GM19240 (cell line): ENCODE data around the gene PGAM5.

Experiments
- DNase-seq: peaks from one replicate; pipeline ENCODE4 v3.0.0; 2011; ENCODE audit warnings: low spot score; ENCODE audit not compliant: insufficient read length

The PGAM5 gene

GRCh38 chr12:132710405-132711079 is at the start of gene PGAM5:
PGAM5 (plus strand) TSS chr12:132710842; CDS start chr12:132710877, 35 bp downstream.
- DNase-seq: peak; percentile 94

- DNase-seq: no peak
These were observed 49.6 kb upstream of the PGAM5 start for GRCh38 chr12:132660996-132661395.

DNA sequence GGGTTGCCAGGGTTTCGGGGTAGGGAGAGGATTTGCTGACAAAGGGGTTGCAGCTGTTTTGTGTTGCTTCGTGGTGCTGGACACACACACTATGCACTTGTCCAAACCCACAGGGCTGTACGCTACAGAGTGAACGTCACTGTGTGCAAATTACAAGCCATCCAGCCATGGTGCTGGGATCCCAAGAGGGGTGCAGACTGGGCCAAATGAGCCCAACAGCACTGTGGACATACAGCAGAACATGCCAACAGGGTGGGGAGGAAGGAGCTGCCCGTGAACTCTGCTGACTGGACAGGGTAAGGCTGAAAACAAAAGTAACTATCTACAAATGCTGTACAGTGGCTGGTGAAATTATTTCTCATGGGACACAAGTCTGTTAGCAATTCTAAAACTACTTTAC is 48.7 kb upstream of the PGAM5 start:
- DNase-seq: no peak

- DNase-seq: no peak
These were observed 47.5 kb upstream of the PGAM5 start for GRCh38 chr12:132662901-132663755.

- no peak for DNase-seq
These were observed 46.2 kb upstream of the PGAM5 start for GRCh38 chr12:132664206-132665148.

DNA sequence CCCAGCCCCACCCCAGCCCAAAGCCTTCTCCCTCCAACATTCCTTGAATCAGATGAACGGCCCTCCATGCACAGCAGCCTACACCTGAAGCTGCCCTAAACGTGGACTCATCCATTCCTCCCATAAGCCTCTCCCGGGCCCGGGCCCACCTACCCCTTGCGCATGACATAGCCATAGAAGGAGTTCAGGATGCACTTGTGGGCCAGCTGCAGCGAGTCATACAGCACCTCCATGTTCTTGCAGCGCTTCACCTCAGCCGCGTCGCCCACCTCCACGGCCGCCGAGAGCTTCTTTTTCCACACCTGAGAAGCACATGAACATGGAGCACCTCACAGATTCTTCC is 45.5 kb upstream of the PGAM5 start:
- no peak for DNase-seq

GRCh38 chr12:132665794-132666193 is 44.8 kb upstream of the PGAM5 start:
- DNase-seq: no peak

- no peak for DNase-seq
These were observed 42.2 kb upstream of the PGAM5 start for GRCh38 chr12:132668191-132669088.

GRCh38 chr12:132669166-132669879 is 41.3 kb upstream of the PGAM5 start:
- DNase-seq: no peak

DNA sequence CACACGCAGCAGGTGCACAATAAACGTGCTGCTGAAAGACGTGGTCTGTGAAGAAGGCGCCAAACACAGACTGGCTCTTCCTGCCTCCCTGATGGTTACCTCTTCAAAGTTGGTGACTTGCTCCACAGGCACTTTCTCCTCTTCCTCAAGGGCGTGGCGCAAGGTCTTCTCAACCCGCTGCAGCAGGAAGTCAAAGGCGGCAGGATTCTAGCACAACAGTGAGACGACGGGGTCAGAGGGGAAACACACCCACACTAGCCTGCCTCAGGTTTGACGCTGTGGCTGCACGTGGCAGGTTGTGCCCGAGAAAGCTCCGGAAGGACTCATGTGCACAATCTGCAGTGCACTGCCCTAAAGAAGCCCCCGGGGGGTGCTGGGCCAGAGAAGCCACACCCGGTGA is 38.5 kb upstream of the PGAM5 start:
- DNase-seq: no peak

DNA sequence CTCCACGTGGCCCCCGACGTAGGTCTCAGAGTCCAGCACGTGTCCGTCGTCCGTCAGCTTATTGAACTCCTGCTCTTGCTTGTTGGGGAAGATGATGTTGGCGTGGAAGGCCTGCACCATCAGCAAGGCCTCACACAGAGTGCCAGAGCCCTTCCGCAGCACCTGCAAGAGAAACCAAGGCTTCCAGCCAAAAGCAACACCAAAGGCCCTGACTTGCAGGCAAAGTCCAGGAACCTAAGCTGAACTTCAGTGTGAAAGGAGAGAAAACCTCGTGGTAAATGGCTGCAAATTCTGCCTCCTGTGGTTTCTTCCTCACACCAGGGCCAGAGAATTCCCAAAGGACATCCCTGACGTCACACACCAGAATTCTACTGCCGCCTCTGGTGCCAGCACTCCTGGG is 38.0 kb upstream of the PGAM5 start:
- no peak for DNase-seq

DNA sequence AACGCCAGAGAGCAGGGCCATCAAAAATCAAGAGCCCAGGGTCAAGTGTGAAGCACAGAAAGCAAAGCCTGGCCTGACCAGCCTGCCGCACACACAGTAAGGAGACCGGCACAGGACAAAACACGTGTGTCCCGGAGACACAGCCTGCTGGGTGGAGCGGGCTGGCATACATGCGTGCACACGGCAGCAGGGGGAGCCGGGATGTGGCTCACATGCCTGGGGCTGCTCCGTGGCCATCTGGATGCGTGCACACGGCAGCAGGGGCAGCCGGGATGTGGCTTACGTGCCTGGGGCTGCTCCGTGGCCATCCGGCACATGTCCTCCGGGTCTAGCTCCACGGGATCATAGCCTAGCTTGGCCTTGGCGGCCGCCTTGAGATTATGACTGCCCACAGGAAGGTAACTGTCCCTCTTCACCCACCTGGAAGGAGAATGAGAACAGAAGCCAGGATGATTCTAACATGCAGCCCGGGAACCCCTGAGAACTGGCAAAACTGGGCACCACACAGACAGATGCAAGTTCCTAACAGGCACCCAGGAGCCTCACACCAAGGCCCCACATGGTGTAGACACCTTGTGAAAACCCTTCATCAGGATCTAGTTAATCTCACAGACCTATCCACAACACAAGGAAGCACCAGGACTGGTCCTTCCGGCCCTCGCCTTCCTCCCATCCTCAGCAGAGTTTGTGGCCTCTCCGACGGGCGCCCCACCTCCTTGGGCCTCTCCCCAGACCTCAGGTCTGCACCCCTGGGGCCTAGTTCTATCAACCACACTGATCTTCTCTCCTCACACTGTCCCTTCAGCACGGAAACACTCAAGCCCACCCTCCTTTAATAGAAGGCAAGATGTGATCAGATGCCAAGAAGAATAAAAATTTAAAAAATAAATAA is 37.1 kb upstream of the PGAM5 start:
- no peak for DNase-seq

DNA sequence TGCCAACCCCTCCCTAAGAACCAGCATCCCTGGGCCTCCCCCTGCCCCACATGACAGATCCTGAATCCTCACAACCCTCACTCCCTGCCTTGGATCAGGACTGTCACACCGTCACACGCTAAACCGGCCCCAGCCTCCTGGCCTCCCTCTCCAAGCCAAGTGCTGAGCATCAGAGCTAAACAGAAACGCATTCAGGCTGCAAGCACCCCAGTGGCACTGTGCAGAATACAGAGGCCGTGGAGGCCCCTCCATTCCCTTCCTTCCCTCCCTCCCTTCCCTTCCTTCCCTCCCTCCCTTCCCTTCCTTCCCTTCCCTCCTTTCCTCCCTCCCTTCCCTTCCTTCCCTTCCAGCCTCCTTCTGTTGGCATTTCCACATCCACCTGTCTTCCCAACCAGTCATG is 36.1 kb upstream of the PGAM5 start:
- no peak for DNase-seq

GRCh38 chr12:132675757-132676432 is 34.7 kb upstream of the PGAM5 start:
- no peak for DNase-seq

DNA sequence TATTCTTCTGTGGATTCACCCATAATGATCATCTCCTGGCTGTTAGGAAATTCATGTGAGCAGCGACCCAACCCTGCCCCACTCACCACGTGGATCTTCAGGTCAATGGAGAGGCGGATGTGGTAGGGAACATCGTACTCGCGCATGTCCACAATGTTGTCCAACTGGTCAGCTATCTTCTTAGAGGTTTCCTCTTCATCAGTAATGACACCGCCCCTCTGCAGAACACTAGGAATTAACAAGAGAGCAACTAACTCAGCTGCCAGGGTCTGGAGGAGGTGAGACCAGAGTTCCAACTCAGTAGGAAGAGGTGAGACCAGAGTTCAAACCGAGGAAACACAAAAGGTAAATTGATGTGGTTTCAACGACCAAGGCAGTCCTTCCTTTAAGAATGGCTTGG is 33.1 kb upstream of the PGAM5 start:
- no peak for DNase-seq

DNA sequence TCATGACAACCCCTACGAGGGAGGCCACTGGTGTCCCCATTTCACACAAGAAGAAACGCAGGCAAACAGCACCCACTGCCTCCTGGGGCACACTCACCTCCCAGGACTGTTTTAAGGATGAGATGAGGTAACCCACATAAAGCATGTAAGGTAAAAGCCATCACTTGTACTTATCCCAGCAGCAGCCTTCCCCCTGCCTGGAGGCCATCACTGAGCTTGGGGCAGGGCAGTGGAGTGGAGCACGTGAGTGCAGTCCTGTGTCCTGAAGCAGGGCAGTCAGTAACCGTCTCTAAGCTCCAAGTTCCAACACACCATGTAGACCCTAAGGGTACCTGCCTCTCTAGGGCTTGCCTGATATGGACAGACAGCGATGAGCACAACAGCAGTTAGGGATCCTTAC is 25.2 kb upstream of the PGAM5 start:
- DNase-seq: no peak

DNA sequence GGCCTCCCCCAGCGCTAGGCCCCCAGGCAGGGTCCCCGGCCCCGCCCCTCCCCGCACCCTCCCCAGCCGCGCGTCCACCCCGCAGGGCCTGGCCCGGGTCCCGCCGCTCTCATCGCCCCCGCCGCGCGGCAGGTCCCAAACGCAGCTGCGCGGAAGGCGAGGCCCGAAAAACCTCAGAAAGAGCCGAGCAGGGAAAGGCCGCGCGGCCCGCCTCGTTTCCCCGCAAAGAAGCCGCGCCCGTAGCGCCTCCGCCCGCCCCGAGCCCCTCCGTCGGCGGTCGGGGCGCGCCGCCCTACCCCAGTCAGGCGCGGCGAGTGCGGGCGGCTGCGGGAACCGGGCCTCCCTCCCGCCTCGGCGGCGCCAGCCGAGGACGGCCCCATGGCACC is 23.8 kb upstream of the PGAM5 start:
- no peak for DNase-seq
